ENCODE results near the gene VAT1L.

VAT1L gene

GRCh38 chr16:77749415-77749814 is 38.9 kb upstream of the VAT1L start:
- TF ChIP-seq EZH2 (IDR thresholded peaks at IDR 0.05; ENCODE audit: borderline replicate concordance, low read depth, low read length, severe bottlenecking) (no peak), CTCF (IDR thresholded peaks at IDR 0.05; ENCODE audit: borderline replicate concordance, extremely low read depth, low read length, poor library complexity, severe bottlenecking) (no peak)
- Histone ChIP-seq H3K4me1 (ENCODE audit: insufficient read depth, low read length) (no peaks in the 10 kb centered on the region), H4K20me1 (ENCODE audit: insufficient read depth, low read length) (no peaks in the 10 kb centered on the region), H3K4me3 (ENCODE audit: low read depth in 1 of 2, low read length in 2 of 2) (no peak overlapping the region), H3K9me3 (ENCODE audit: insufficient read depth, low read length, severe bottlenecking) (no peaks in the 10 kb centered on the region), H3K36me3 (ENCODE audit: insufficient read depth, low read length) (no peaks in the 10 kb centered on the region), H2AFZ (ENCODE audit: low read depth, low read length) (no peak overlapping the region), H3K27me3 (ENCODE audit: insufficient read depth, low read length, poor library complexity) (peaks cover 20% of the 10 kb centered on the region), H3K4me2 (ENCODE audit: insufficient read depth, low read length) (no peak overlapping the region), H3K9ac (ENCODE audit: low read depth, low read length) (no peak overlapping the region), H3K27ac (ENCODE audit: low read length) (no peak overlapping the region), H3K79me2 (ENCODE audit: insufficient read depth, low read length) (no peaks in the 10 kb centered on the region)
- no peak for ATAC-seq (ENCODE audit: insufficient read depth, low read depth)
- no peak for DNase-seq

GRCh38 chr16:77758046-77758445 is 30.3 kb upstream of the VAT1L start:
- TF ChIP-seq CTCF (IDR thresholded peaks at IDR 0.05; ENCODE audit: borderline replicate concordance, extremely low read depth, low read length, poor library complexity, severe bottlenecking) (no peak), EZH2 (IDR thresholded peaks at IDR 0.05; ENCODE audit: borderline replicate concordance, low read depth, low read length, severe bottlenecking) (no peak)
- Histone ChIP-seq H3K79me2 (ENCODE audit: insufficient read depth, low read length) (no peaks in the 10 kb centered on the region), H3K9me3 (ENCODE audit: insufficient read depth, low read length, severe bottlenecking) (no peaks in the 10 kb centered on the region), H2AFZ (ENCODE audit: low read depth, low read length) (no peak overlapping the region), H3K4me2 (ENCODE audit: insufficient read depth, low read length) (no peak overlapping the region), H3K4me3 (ENCODE audit: low read depth in 1 of 2, low read length in 2 of 2) (no peak overlapping the region), H3K4me1 (ENCODE audit: insufficient read depth, low read length) (no peaks in the 10 kb centered on the region), H3K36me3 (ENCODE audit: insufficient read depth, low read length) (no peaks in the 10 kb centered on the region), H3K27me3 (ENCODE audit: insufficient read depth, low read length, poor library complexity) (peaks cover 6% of the 10 kb centered on the region), H4K20me1 (ENCODE audit: insufficient read depth, low read length) (no peaks in the 10 kb centered on the region), H3K9ac (ENCODE audit: low read depth, low read length) (no peak overlapping the region), H3K27ac (ENCODE audit: low read length) (no peak overlapping the region)
- no peak for DNase-seq
- ATAC-seq (ENCODE audit: insufficient read depth, low read depth), result no peak

- Histone ChIP-seq H3K27ac (ENCODE audit: low read length) (no peak overlapping the region), H3K4me2 (ENCODE audit: insufficient read depth, low read length) (no peak overlapping the region), H4K20me1 (ENCODE audit: insufficient read depth, low read length) (no peaks in the 10 kb centered on the region), H3K79me2 (ENCODE audit: insufficient read depth, low read length) (no peaks in the 10 kb centered on the region), H2AFZ (ENCODE audit: low read depth, low read length) (no peak overlapping the region), H3K9ac (ENCODE audit: low read depth, low read length) (no peak overlapping the region), H3K9me3 (ENCODE audit: insufficient read depth, low read length, severe bottlenecking) (no peaks in the 10 kb centered on the region), H3K27me3 (ENCODE audit: insufficient read depth, low read length, poor library complexity) (peaks cover 4% of the 10 kb centered on the region), H3K4me3 (ENCODE audit: low read depth in 1 of 2, low read length in 2 of 2) (no peak overlapping the region), H3K4me1 (ENCODE audit: insufficient read depth, low read length) (no peaks in the 10 kb centered on the region), H3K36me3 (ENCODE audit: insufficient read depth, low read length) (no peaks in the 10 kb centered on the region)
- no peak for ATAC-seq (ENCODE audit: insufficient read depth, low read depth)
- TF ChIP-seq EZH2 (IDR thresholded peaks at IDR 0.05; ENCODE audit: borderline replicate concordance, low read depth, low read length, severe bottlenecking) (no peak), CTCF (IDR thresholded peaks at IDR 0.05; ENCODE audit: borderline replicate concordance, extremely low read depth, low read length, poor library complexity, severe bottlenecking) (no peak)
- no peak for DNase-seq
Measured at GRCh38 chr16:77758508-77758907, 29.9 kb upstream of the VAT1L start.

- no peaks in the 10 kb centered on the region for H3K79me2 ChIP-seq (ENCODE audit: insufficient read depth, low read length)
- no peaks in the 10 kb centered on the region for H3K9me3 ChIP-seq (ENCODE audit: insufficient read depth, low read length, severe bottlenecking)
- no peaks in the 10 kb centered on the region for H3K36me3 ChIP-seq (ENCODE audit: insufficient read depth, low read length)
- no peaks in the 10 kb centered on the region for H4K20me1 ChIP-seq (ENCODE audit: insufficient read depth, low read length)
- H3K9ac ChIP-seq (ENCODE audit: low read depth, low read length), result no peak overlapping the region
- TF ChIP-seq EZH2 (IDR thresholded peaks at IDR 0.05; ENCODE audit: borderline replicate concordance, low read depth, low read length, severe bottlenecking), result no peak
- DNase-seq, result no peak
- no peak overlapping the region for H3K4me3 ChIP-seq (ENCODE audit: low read depth in 1 of 2, low read length in 2 of 2)
- no peaks in the 10 kb centered on the region for H3K4me1 ChIP-seq (ENCODE audit: insufficient read depth, low read length)
- H2AFZ ChIP-seq (ENCODE audit: low read depth, low read length), result no peak overlapping the region
- ATAC-seq (ENCODE audit: insufficient read depth, low read depth), result no peak
- no peak overlapping the region for H3K4me2 ChIP-seq (ENCODE audit: insufficient read depth, low read length)
- no peaks in the 10 kb centered on the region for H3K27me3 ChIP-seq (ENCODE audit: insufficient read depth, low read length, poor library complexity)
- no peak overlapping the region for H3K27ac ChIP-seq (ENCODE audit: low read length)
Measured at GRCh38 chr16:77759201-77759600, 29.2 kb upstream of the VAT1L start.
